ENCODE results near the gene TSC22D4. TPM values are rescaled to one million over a fixed set of nuclear protein-coding genes. Genes with fewer than 3 reads are reported as not detected.

TSC22D4 gene
- total and polyA plus RNA-seq, 9 of the 15 experiments (the other 6 are each of a cell fraction or from before 2014, with no cell fraction given), result 0.37 to 107 (median 28.7) TPM

- TF ChIP-seq CLOCK (CRISPR knock-in tag; IDR thresholded peaks at IDR 0.05; ENCODE audit: borderline replicate concordance) (no peak), DACH1 (IDR thresholded peaks at IDR 0.05; ENCODE audit: partially characterized antibody) (peak; percentile 73), PURB (CRISPR knock-in tag; IDR thresholded peaks at IDR 0.05; ENCODE audit: low read depth) (no peak), TSHZ1 (CRISPR knock-in tag; IDR thresholded peaks at IDR 0.05) (no peak), POLR2H (tag; IDR thresholded peaks at IDR 0.05; ENCODE audit: low read depth) (peak; percentile 98), ELK3 (CRISPR knock-in tag; IDR thresholded peaks at IDR 0.05) (peak; percentile 80; the same call in 1 of the 2 replicates), TGIF2 (CRISPR knock-in tag; IDR thresholded peaks at IDR 0.05) (peak; percentile 90; the same call in 1 of the 2 replicates), TFAM (CRISPR knock-in tag; conservative IDR thresholded peaks at IDR 0.05) (no peak), HES1 (IDR thresholded peaks at IDR 0.05; ENCODE audit: low read depth) (no peak), SMAD2 (IDR thresholded peaks at IDR 0.05; ENCODE audit: low read depth, low read length) (no peak), RBM15 (IDR thresholded peaks at IDR 0.05; ENCODE audit: insufficient read depth, low read length) (0 out of 2 replicates have a peak, but pooled peaks have one; percentile 73), ZBED1 (IDR thresholded peaks at IDR 0.05) (peak; percentile 92; the same call in 1 of the 2 replicates), ZNF766 (CRISPR knock-in tag; conservative IDR thresholded peaks at IDR 0.05) (no peak), ZC3H4 (CRISPR knock-in tag; IDR thresholded peaks at IDR 0.05; ENCODE audit: borderline replicate concordance) (peak; percentile 50; the same call in 1 of the 2 replicates), CTBP1 (IDR thresholded peaks at IDR 0.05; ENCODE audit: borderline replicate concordance) (peak; percentile 85), RAD51 (IDR thresholded peaks at IDR 0.05; ENCODE audit: borderline replicate concordance, low read depth) (no peak; the same call in 1 of the 2 replicates), BRD4 (IDR thresholded peaks at IDR 0.05) (peak; percentile 98), ZNF175 (CRISPR knock-in tag; IDR thresholded peaks at IDR 0.05; ENCODE audit: low read depth) (peak; percentile 73), SMC3 (conservative IDR thresholded peaks at IDR 0.05; ENCODE audit: insufficient read depth, low read depth, low read length) (0 out of 2 replicates have a peak, but pooled peaks have one; percentile 11), POLR2G (IDR thresholded peaks at IDR 0.05; ENCODE audit: low read depth, low read length) (peak; percentile 96)
Measured at GRCh38 chr7:100428199-100428966, 50.6 kb downstream of the TSC22D4 start, which contains the start of gene ZCWPW1 (continued).

Measured in K562 (cell line).